ENCODE data around the gene TCF4. TPM values are rescaled to one million over a fixed set of nuclear protein-coding genes. Genes with fewer than 3 reads are reported as not detected.
A peak's percentile ranks its signal among the peaks of the same experiment; 100 is the strongest.

Gene TCF4
- polyA plus RNA-seq, 1 of the 3 experiments (the other 2 are of a cell fraction): 39.1 TPM

DNA sequence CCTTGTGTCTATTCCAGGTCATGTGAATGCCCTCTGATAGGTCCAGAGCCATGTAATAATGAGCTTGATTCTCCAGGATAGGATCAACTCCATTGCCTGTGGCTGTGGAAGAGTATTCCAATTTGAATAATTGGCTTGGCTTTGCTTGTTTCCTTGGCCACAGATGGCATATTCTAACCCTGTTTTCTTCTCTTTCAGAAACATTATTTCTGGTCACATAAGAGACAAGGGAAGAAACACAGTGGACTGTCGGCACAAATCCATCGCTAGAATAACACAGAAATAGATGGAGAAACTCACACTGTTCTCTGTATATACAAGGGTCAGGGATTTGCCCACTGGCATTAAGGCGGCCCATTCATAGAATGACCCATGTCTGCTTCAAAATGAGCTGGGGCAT, 350.3 kb downstream of the TCF4 start:
- Histone ChIP-seq H3K4me3 (ENCODE audit: low read depth in 2 of 2, low read length in 1 of 2) (no peak overlapping the region), H3F3A (replicated peaks; ENCODE audit: insufficient read depth) (peaks cover 16% of the 10 kb centered on the region), H3K27me3 (ENCODE audit: insufficient read depth) (no peaks in the 10 kb centered on the region), H3K9me3 (no peaks in the 10 kb centered on the region), H3K4me2 (no peak overlapping the region), H3K27ac (ENCODE audit: low read depth in 2 of 2, low read length in 1 of 2) (peak overlapping the region in 1 of 2 experiments; percentile 34; a peak in 1 of 4 replicates), H3K36me3 (replicated peaks in 1 of 2; ENCODE audit: control insufficient read depth in 1 of 2, insufficient read depth in 2 of 2, low read length in 1 of 2) (peaks cover 54 to 64% of the 10 kb centered on the region in 2 experiments), H3K9me2 (no peaks in the 10 kb centered on the region), H3K79me2 (ENCODE audit: insufficient read depth) (peaks cover 5% of the 10 kb centered on the region; the same call in 1 of the 2 replicates), H3K9ac (no peak overlapping the region), H3K4me1 (ENCODE audit: control insufficient read depth in 1 of 2, insufficient read depth in 2 of 2, low read depth in 1 of 2, low read length in 1 of 2) (peaks cover 6 to 44% of the 10 kb centered on the region in 2 experiments; a peak in 3 of 4 replicates), H4K20me1 (ENCODE audit: insufficient read depth) (no peaks in the 10 kb centered on the region), H2AFZ (ENCODE audit: low read depth) (no peak overlapping the region)
- no peak for DNase-seq
- CTCF ChIA-PET: interaction anchor here (1.2 to 1.7 kb wide), 4 partner anchors 52 to 544 kb away, joined by 3 to 6 read pairs (median 4); no protein-coding TSS in a partner anchor
- POLR2A ChIA-PET: interaction anchor here (1.1 to 1.8 kb wide), 2 partner anchors 83 to 85 kb away, joined by 5 to 7 read pairs; no protein-coding TSS in a partner anchor
- WGBS (ENCODE audit: low lambda C conversion rate): 98% methylated on average over 3 of the region's 3 CpGs
- TF ChIP-seq USF1 (IDR thresholded peaks at IDR 0.05; ENCODE audit: borderline replicate concordance, low read depth) (no peak), NRF1 (IDR thresholded peaks at IDR 0.05; ENCODE audit: low read depth, low read length) (no peak)

DNA sequence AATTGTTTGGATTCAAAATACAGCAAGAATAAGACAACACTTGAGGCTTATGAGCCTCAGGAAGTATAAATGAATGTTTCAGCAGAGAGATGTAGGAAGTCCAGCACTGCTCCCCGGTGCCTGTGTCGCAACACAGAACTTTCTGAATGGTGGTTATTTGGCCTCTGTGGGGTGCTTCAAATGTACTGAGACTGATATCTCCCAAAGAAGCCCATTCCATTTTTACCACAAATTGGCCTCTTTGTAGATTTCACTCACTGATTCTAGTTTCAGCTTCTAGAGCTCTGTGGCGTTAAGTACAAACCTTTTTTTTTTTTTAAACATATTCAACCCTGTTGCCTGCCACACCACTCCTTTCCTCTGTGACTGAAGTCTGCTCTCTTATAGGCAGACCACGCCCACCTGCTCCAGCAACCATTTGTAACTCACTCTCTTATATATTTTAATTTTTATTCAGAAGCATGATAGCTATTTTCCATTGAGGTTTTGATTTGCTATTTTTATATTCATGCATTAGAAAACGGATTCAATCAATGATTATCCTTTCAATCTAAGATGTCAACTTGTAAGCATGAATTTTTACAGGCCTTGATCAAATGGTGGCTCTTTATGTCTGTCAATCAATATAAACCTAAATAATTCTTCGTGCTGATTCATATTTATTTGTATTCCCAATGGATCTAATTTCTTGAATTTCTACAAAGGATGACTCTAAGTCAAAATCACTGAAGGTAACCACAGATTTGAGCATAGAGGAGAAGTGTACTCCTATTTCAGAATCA, 351.7 kb downstream of the TCF4 start:
- TF ChIP-seq NFIC (IDR thresholded peaks at IDR 0.05; ENCODE audit: borderline replicate concordance): no peak
- TF ChIP-seq GATA2 (CRISPR knock-in tag; IDR thresholded peaks at IDR 0.05): no peak
- no peak for TF ChIP-seq JUND (IDR thresholded peaks at IDR 0.05)
- no peak for TF ChIP-seq MXI1 (IDR thresholded peaks at IDR 0.05; ENCODE audit: low read depth, low read length)
- no peak for TF ChIP-seq EZH2phosphoT487 (IDR thresholded peaks at IDR 0.05; ENCODE audit: borderline replicate concordance, low read depth)
- TF ChIP-seq FOXM1 (IDR thresholded peaks at IDR 0.05; ENCODE audit: low read depth): no peak
- ChIA-PET POLR2A (interaction anchor here (1.2 kb wide), 1 partner anchor 86 kb away, joined by 4 read pairs; no protein-coding TSS in a partner anchor), CTCF (interaction anchor here (1.2 to 3.5 kb wide), 3 partner anchors 82 to 171 kb away, joined by 3 to 33 read pairs (median 19); no protein-coding TSS in a partner anchor)
- H3K4me3 ChIP-seq (ENCODE audit: low read depth in 2 of 2, low read length in 1 of 2): no peak overlapping the region
- DNase-seq: no peak
- H3K27ac ChIP-seq (ENCODE audit: low read depth in 2 of 2, low read length in 1 of 2): peak overlapping the region in 1 of 2 experiments; percentile 34; a peak in 2 of 4 replicates
- no peaks in the 10 kb centered on the region for H3K27me3 ChIP-seq (ENCODE audit: insufficient read depth)
- H3K4me2 ChIP-seq: no peak overlapping the region
- H3F3A ChIP-seq (replicated peaks; ENCODE audit: insufficient read depth): peaks cover 16% of the 10 kb centered on the region
- peaks cover 6 to 33% of the 10 kb centered on the region in 2 experiments; a peak in 3 of 4 replicates for H3K4me1 ChIP-seq (ENCODE audit: control insufficient read depth in 1 of 2, insufficient read depth in 2 of 2, low read depth in 1 of 2, low read length in 1 of 2)
- 88% methylated on average over 6 of the region's 6 CpGs for WGBS (ENCODE audit: low lambda C conversion rate)
- no peak overlapping the region for H3K9ac ChIP-seq
- no peaks in the 10 kb centered on the region for H3K9me2 ChIP-seq
- peaks cover 62 to 68% of the 10 kb centered on the region in 2 experiments for H3K36me3 ChIP-seq (replicated peaks in 1 of 2; ENCODE audit: control insufficient read depth in 1 of 2, insufficient read depth in 2 of 2, low read length in 1 of 2)
- H3K79me2 ChIP-seq (ENCODE audit: insufficient read depth): 0 out of 2 replicates have a peak, but pooled peaks cover 3% of the 10 kb centered on the region
- H3K9me3 ChIP-seq: no peaks in the 10 kb centered on the region
- no peaks in the 10 kb centered on the region for H4K20me1 ChIP-seq (ENCODE audit: insufficient read depth)
- H2AFZ ChIP-seq (ENCODE audit: low read depth): no peak overlapping the region

DNA sequence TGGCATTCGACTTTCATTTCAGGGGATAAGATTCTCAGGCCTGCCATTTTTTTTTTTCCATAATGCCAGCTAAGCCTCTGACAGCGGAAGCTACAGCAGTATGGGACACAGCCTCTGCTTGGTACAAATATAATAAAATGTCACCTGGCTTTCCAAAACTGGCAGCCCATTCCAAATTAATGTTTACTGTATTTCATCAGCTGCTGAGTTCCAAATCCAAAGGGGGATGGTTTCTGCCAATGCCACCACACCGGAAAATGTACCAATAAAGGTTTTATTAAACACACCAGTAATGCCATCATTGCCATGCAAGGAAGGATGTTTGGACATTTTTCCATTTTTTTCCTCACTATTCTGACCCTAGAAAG, 352.9 kb downstream of the TCF4 start:
- 0 out of 2 replicates have a peak, but pooled peaks have one; percentile 27 for TF ChIP-seq FOXJ3 (CRISPR knock-in tag; IDR thresholded peaks at IDR 0.05)
- no peak for TF ChIP-seq POLR2AphosphoS5 (IDR thresholded peaks at IDR 0.05; ENCODE audit: low read depth, low read length)
- TF ChIP-seq, protein P1, sequence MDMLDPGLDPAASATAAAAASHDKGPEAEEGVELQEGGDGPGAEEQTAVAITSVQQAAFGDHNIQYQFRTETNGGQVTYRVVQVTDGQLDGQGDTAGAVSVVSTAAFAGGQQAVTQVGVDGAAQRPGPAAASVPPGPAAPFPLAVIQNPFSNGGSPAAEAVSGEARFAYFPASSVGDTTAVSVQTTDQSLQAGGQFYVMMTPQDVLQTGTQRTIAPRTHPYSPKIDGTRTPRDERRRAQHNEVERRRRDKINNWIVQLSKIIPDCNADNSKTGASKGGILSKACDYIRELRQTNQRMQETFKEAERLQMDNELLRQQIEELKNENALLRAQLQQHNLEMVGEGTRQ (IDR thresholded peaks at IDR 0.05; ENCODE audit: borderline replicate concordance, low read depth, low read length): no peak
- TF ChIP-seq MXI1 (IDR thresholded peaks at IDR 0.05; ENCODE audit: low read depth, low read length): no peak
- no peak overlapping the region for H2AFZ ChIP-seq (ENCODE audit: low read depth)
- WGBS (ENCODE audit: low lambda C conversion rate): 53% methylated on average over 3 of the region's 3 CpGs

More for the DNA sequence above, 352.9 kb downstream of the TCF4 start:
- H3F3A ChIP-seq (replicated peaks; ENCODE audit: insufficient read depth): peaks cover 16% of the 10 kb centered on the region
- no peaks in the 10 kb centered on the region for H3K9me3 ChIP-seq
- peak overlapping the region; percentile 22; the same call in 1 of the 2 replicates for H3K4me2 ChIP-seq
- H3K4me3 ChIP-seq (ENCODE audit: low read depth in 2 of 2, low read length in 1 of 2): no peak overlapping the region; a peak in 1 of 4 replicates
- peaks cover 8% of the 10 kb centered on the region; the same call in 1 of the 2 replicates for H3K79me2 ChIP-seq (ENCODE audit: insufficient read depth)
- H3K9me2 ChIP-seq: no peaks in the 10 kb centered on the region
- H3K9ac ChIP-seq: no peak overlapping the region
- H3K27me3 ChIP-seq (ENCODE audit: insufficient read depth): no peaks in the 10 kb centered on the region
- H4K20me1 ChIP-seq (ENCODE audit: insufficient read depth): no peaks in the 10 kb centered on the region
- ChIA-PET POLR2A (interaction anchor here (0.5 to 2.1 kb wide), 7 partner anchors 64 to 544 kb away, joined by 3 to 13 read pairs (median 4); no protein-coding TSS in a partner anchor), CTCF (interaction anchor here (0.5 to 3.5 kb wide), 60 partner anchors 9 to 1341 kb away, joined by 3 to 36 read pairs (median 5); no protein-coding TSS in a partner anchor)
- H3K27ac ChIP-seq (ENCODE audit: low read depth in 2 of 2, low read length in 1 of 2): peak overlapping the region; percentile 8 to 80; a peak in 3 of 4 replicates
- DNase-seq: no peak
- peaks cover 61 to 68% of the 10 kb centered on the region in 2 experiments for H3K36me3 ChIP-seq (replicated peaks in 1 of 2; ENCODE audit: control insufficient read depth in 1 of 2, insufficient read depth in 2 of 2, low read length in 1 of 2)
- peaks cover 6 to 22% of the 10 kb centered on the region in 2 experiments; a peak in 3 of 4 replicates for H3K4me1 ChIP-seq (ENCODE audit: control insufficient read depth in 1 of 2, insufficient read depth in 2 of 2, low read depth in 1 of 2, low read length in 1 of 2)
